Large intestine (tissue), 3 donors: ENCODE measurements around the gene ATP2A1. TPM values are rescaled to one million over a fixed set of nuclear protein-coding genes. Genes with fewer than 3 reads are reported as not detected.
A peak's percentile ranks its signal among the peaks of the same experiment; 100 is the strongest.

Source experiments
- DNase-seq, 2 donors: peaks; one replicate each; pipeline versions ENCODE4 v3.0.0 to v3.0.0-alpha.2; 2013
- H3K27ac ChIP-seq: one replicate; pipeline ENCODE4 v1.5.1; 2013; ENCODE audit warnings: low read length
- H3K27me3 ChIP-seq: 2 replicates; pipeline ENCODE4 v1.6.1; 2013; ENCODE audit warnings: low read length; ENCODE audit not compliant: control insufficient read depth, insufficient read depth
- H3K36me3 ChIP-seq: 2 replicates; pipeline ENCODE4 v1.6.1; 2013; ENCODE audit warnings: low read length; ENCODE audit not compliant: control insufficient read depth, insufficient read depth
- H3K4me1 ChIP-seq: one replicate; pipeline ENCODE4 v1.6.1; 2013; ENCODE audit warnings: low read length; ENCODE audit not compliant: control insufficient read depth, insufficient read depth
- H3K4me3 ChIP-seq: one replicate; pipeline ENCODE4 v1.5.1; 2013; ENCODE audit warnings: low read length
- H3K9me3 ChIP-seq: one replicate; pipeline ENCODE4 v1.6.1; 2013; ENCODE audit warnings: mild to moderate bottlenecking, low read depth, low read length, moderate library complexity; ENCODE audit not compliant: control insufficient read depth
- WGBS: methylation state at CpG from one replicate; pipeline ENCODE4 v1.1.5; 2013; ENCODE audit warnings: low lambda C conversion rate; ENCODE audit not compliant: insufficient coverage; 5-methylcytosine and 5-hydroxymethylcytosine counted together
- polyA plus RNA-seq: library from polyadenylated mRNA; unstranded; fragments of 120-200 nt; gene quantifications from one replicate; pipeline ENCODE4 v1.2.1, GENCODE V29; 2013

ATP2A1 gene
- polyA plus RNA-seq, 1 donor, result 4.1 TPM

GRCh38 chr16:28910086-28911031, 32.1 kb downstream of the ATP2A1 start:
- Histone ChIP-seq H3K27ac (peak overlapping the region; percentile 54), H3K4me1 (peaks cover 12% of the 10 kb centered on the region), H3K4me3 (no peak overlapping the region), H3K9me3 (no peaks in the 10 kb centered on the region), H3K36me3 (peaks cover 54% of the 10 kb centered on the region), H3K27me3 (no peaks in the 10 kb centered on the region)
- peak; percentile 51 to 79 for DNase-seq
- WGBS, result no CpG with 5 or more reads among the region's 19 CpGs

- no peak for DNase-seq
- WGBS, result 95% methylated on average over 4 of the region's 12 CpGs
- H3K27me3 ChIP-seq, result no peaks in the 10 kb centered on the region
- H3K4me1 ChIP-seq, result peaks cover 12% of the 10 kb centered on the region
- no peak overlapping the region for H3K27ac ChIP-seq
- H3K9me3 ChIP-seq, result no peaks in the 10 kb centered on the region
- peaks cover 52% of the 10 kb centered on the region for H3K36me3 ChIP-seq
- no peak overlapping the region for H3K4me3 ChIP-seq
Measured at GRCh38 chr16:28912558-28912957, 34.3 kb downstream of the ATP2A1 start.

- no peak for DNase-seq
- Histone ChIP-seq H3K27me3 (no peaks in the 10 kb centered on the region), H3K4me1 (peaks cover 12% of the 10 kb centered on the region), H3K4me3 (no peak overlapping the region), H3K9me3 (no peaks in the 10 kb centered on the region), H3K36me3 (peaks cover 55% of the 10 kb centered on the region), H3K27ac (no peak overlapping the region)
- no CpG with 5 or more reads among the region's 29 CpGs for WGBS
Measured at GRCh38 chr16:28913946-28914724, 35.8 kb downstream of the ATP2A1 start.

- Histone ChIP-seq H3K4me1 (peaks cover 9% of the 10 kb centered on the region), H3K27me3 (no peaks in the 10 kb centered on the region), H3K36me3 (peaks cover 62% of the 10 kb centered on the region), H3K27ac (no peak overlapping the region), H3K4me3 (no peak overlapping the region), H3K9me3 (no peaks in the 10 kb centered on the region)
- no peak for DNase-seq
Measured at GRCh38 chr16:28915181-28915580, 36.9 kb downstream of the ATP2A1 start.

GRCh38 chr16:28917095-28917494, 38.8 kb downstream of the ATP2A1 start:
- Histone ChIP-seq H3K27me3 (no peaks in the 10 kb centered on the region), H3K4me3 (no peak overlapping the region), H3K36me3 (peaks cover 59% of the 10 kb centered on the region), H3K9me3 (no peaks in the 10 kb centered on the region), H3K4me1 (peaks cover 2% of the 10 kb centered on the region), H3K27ac (no peak overlapping the region)
- no peak for DNase-seq
- whole genome bisulfite sequencing, result 100% methylated on average over 1 of the region's 7 CpGs

- Histone ChIP-seq H3K27me3 (no peaks in the 10 kb centered on the region), H3K4me3 (no peak overlapping the region), H3K36me3 (peaks cover 54% of the 10 kb centered on the region), H3K27ac (no peak overlapping the region), H3K4me1 (peaks cover 13% of the 10 kb centered on the region), H3K9me3 (no peaks in the 10 kb centered on the region)
- no CpG with 5 or more reads among the region's 3 CpGs for WGBS
- no peak for DNase-seq
Measured at GRCh38 chr16:28918698-28919097, 40.4 kb downstream of the ATP2A1 start.

- DNase-seq, result no peak
- Histone ChIP-seq H3K27ac (peak overlapping the region; percentile 99), H3K27me3 (no peaks in the 10 kb centered on the region), H3K36me3 (peaks cover 22% of the 10 kb centered on the region), H3K4me1 (peaks cover 19% of the 10 kb centered on the region), H3K9me3 (peaks cover 3% of the 10 kb centered on the region), H3K4me3 (peak overlapping the region; percentile 93)
- WGBS, result no CpG with 5 or more reads among the region's 3 CpGs
Measured at GRCh38 chr16:28923231-28923587, 44.9 kb downstream of the ATP2A1 start.

GRCh38 chr16:28923652-28924398, 45.5 kb downstream of the ATP2A1 start:
- peak overlapping the region; percentile 93 for H3K4me3 ChIP-seq
- peak overlapping the region; percentile 99 for H3K27ac ChIP-seq
- peak; percentile 67 to 87 for DNase-seq
- no peaks in the 10 kb centered on the region for H3K27me3 ChIP-seq
- peaks cover 3% of the 10 kb centered on the region for H3K9me3 ChIP-seq
- H3K36me3 ChIP-seq, result peaks cover 16% of the 10 kb centered on the region
- no CpG with 5 or more reads among the region's 13 CpGs for WGBS
- peaks cover 19% of the 10 kb centered on the region for H3K4me1 ChIP-seq

- WGBS, result no CpG with 5 or more reads among the region's 15 CpGs
- DNase-seq, result no peak
Measured at GRCh38 chr16:28924399-28924761, 46.1 kb downstream of the ATP2A1 start.

GRCh38 chr16:28924762-28925385, 46.6 kb downstream of the ATP2A1 start, which contains the start of gene RABEP2:
TSS of gene RABEP2 (minus strand) at chr16:28925238. CDS start at chr16:28925163, 75 bp downstream.
- DNase-seq, result peak; percentile 97 to 99
- Histone ChIP-seq H3K27me3 (no peaks in the 10 kb centered on the region), H3K4me3 (peak within 1 kb of the TSS; percentile 93), H3K9me3 (peaks cover 3% of the 10 kb centered on the region), H3K4me1 (peaks cover 19% of the 10 kb centered on the region), H3K36me3 (peaks cover 6% of the 10 kb centered on the region), H3K27ac (peak within 1 kb of the TSS; percentile 99)
- no CpG with 5 or more reads among the region's 66 CpGs for WGBS

More at GRCh38 chr16:28924399-28924761, 46.1 kb downstream of the ATP2A1 start:
- H3K4me3 ChIP-seq, result peak overlapping the region; percentile 93
- peaks cover 3% of the 10 kb centered on the region for H3K9me3 ChIP-seq
- peaks cover 19% of the 10 kb centered on the region for H3K4me1 ChIP-seq
- H3K27me3 ChIP-seq, result no peaks in the 10 kb centered on the region
- H3K27ac ChIP-seq, result peak overlapping the region; percentile 99
- H3K36me3 ChIP-seq, result peaks cover 11% of the 10 kb centered on the region
